Sigmoid colon (tissue), 4 donors: ENCODE results near the gene MYLK4.

Experiments
- POLR2AphosphoS5 ChIP-seq, 4 donors: sonication (generic); formaldehyde crosslinking; IDR thresholded peaks; one replicate each; pipeline ENCODE4 v1.6.1; 2017; ENCODE audit warnings: antibody characterized with exemption in 4 of 4
- TF ChIP-seq, protein P1 (sequence below), 4 experiments: fragments of 450-650 bp in 3 of 4; fragments of 200-600 bp in 1 of 4; IDR thresholded peaks; one replicate each; pipeline ENCODE4 v1.5.1; 2016 to 2019; ENCODE audit warnings: antibody characterized with exemption in 4 of 4, mild to moderate bottlenecking in 3 of 4, moderate library complexity in 2 of 4

DNA sequence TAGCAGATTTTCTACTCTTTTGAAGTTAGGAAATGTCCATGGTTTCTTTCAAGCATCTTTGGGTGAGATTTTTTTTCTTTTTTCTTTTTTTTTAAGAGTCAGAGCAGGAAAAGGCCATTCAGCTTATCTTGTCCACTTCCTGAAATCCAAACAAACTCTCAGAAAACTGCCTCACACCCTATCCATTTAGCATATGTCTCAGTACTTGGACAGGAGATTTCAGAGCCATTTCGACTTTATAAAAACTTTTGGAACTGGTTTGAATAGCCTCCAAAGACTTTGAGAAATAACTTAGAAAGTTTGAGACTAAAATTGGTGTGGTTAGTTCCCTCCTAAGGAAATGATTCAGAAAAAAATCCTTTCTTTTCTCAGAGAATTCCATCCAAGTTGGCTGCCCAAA is 125.1 kb downstream of the MYLK4 start:
- TF ChIP-seq, protein P1, sequence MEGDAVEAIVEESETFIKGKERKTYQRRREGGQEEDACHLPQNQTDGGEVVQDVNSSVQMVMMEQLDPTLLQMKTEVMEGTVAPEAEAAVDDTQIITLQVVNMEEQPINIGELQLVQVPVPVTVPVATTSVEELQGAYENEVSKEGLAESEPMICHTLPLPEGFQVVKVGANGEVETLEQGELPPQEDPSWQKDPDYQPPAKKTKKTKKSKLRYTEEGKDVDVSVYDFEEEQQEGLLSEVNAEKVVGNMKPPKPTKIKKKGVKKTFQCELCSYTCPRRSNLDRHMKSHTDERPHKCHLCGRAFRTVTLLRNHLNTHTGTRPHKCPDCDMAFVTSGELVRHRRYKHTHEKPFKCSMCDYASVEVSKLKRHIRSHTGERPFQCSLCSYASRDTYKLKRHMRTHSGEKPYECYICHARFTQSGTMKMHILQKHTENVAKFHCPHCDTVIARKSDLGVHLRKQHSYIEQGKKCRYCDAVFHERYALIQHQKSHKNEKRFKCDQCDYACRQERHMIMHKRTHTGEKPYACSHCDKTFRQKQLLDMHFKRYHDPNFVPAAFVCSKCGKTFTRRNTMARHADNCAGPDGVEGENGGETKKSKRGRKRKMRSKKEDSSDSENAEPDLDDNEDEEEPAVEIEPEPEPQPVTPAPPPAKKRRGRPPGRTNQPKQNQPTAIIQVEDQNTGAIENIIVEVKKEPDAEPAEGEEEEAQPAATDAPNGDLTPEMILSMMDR (IDR thresholded peaks at IDR 0.05) = no peak
- TF ChIP-seq POLR2AphosphoS5 (IDR thresholded peaks at IDR 0.05) = no peak
